Glutamatergic neuron (in vitro differentiated cells): ENCODE data around the gene CAT. TPM values are rescaled to one million over a fixed set of nuclear protein-coding genes. Genes with fewer than 3 reads are reported as not detected.

Experiments used
- DNase-seq: peaks from one replicate; pipeline ENCODE4 v3.0.0; 2022
- H3K27ac Mint-ChIP-seq: one replicate; pipeline ENCODE4 v1.8.0; 2020; ENCODE audit warnings: mild to moderate bottlenecking, mixed read lengths, inconsistent platforms; ENCODE audit not compliant: unreplicated experiment
- H3K27me3 Mint-ChIP-seq: one replicate; pipeline ENCODE4 v1.8.0; 2020; ENCODE audit warnings: mild to moderate bottlenecking, moderate library complexity, mixed read lengths, inconsistent platforms; ENCODE audit not compliant: unreplicated experiment
- H3K36me3 Mint-ChIP-seq: one replicate; pipeline ENCODE4 v1.8.0; 2020; ENCODE audit warnings: mild to moderate bottlenecking, mixed read lengths, inconsistent platforms; ENCODE audit not compliant: unreplicated experiment
- H3K4me1 Mint-ChIP-seq: one replicate; pipeline ENCODE4 v1.8.0; 2020; ENCODE audit warnings: mild to moderate bottlenecking, low read depth, mixed read lengths, inconsistent platforms; ENCODE audit not compliant: unreplicated experiment
- H3K4me3 Mint-ChIP-seq: one replicate; pipeline ENCODE4 v1.8.0; 2020; ENCODE audit warnings: mild to moderate bottlenecking, mixed read lengths, inconsistent platforms; ENCODE audit not compliant: unreplicated experiment
- H3K9me3 Mint-ChIP-seq: one replicate; pipeline ENCODE4 v1.8.0; 2020; ENCODE audit warnings: mild to moderate bottlenecking, moderate library complexity, mixed read lengths, inconsistent platforms; ENCODE audit not compliant: unreplicated experiment
- CTCF ChIP-seq: fragments of 200-600 bp; sonication (generic); IDR thresholded peaks from one replicate; pipeline ENCODE4 v1.5.0; 2021; ENCODE audit not compliant: partially characterized antibody, unreplicated experiment
- total RNA-seq: library from RNA; stranded (reverse); fragmentation: NEBNext Ultra II Directional; extraction: Animal tissue kit (Norgen Biotek cat#: 25700); gene quantifications from one replicate; pipeline ENCODE4 v1.2.1, GENCODE V29; 2021; ENCODE audit not compliant: unreplicated experiment

CAT gene
- total RNA-seq, 1 donor from 2014 or later = 22.9 TPM

GRCh38 chr11:34499719-34500500, 61.2 kb downstream of the CAT start:
- Mint-ChIP-seq H3K9me3 (no peaks in the 10 kb centered on the region), H3K27me3 (peaks cover 7% of the 10 kb centered on the region), H3K36me3 (no peaks in the 10 kb centered on the region), H3K4me1 (no peaks in the 10 kb centered on the region), H3K27ac (no peak overlapping the region), H3K4me3 (no peak overlapping the region)
- DNase-seq = no peak
- no peak for TF ChIP-seq CTCF

GRCh38 chr11:34501500-34501899, 62.8 kb downstream of the CAT start:
- peaks cover 7% of the 10 kb centered on the region for H3K27me3 Mint-ChIP-seq
- H3K4me3 Mint-ChIP-seq = no peak overlapping the region
- no peaks in the 10 kb centered on the region for H3K36me3 Mint-ChIP-seq
- H3K9me3 Mint-ChIP-seq = no peaks in the 10 kb centered on the region
- TF ChIP-seq CTCF = no peak
- no peak for DNase-seq
- H3K4me1 Mint-ChIP-seq = no peaks in the 10 kb centered on the region
- H3K27ac Mint-ChIP-seq = no peak overlapping the region

GRCh38 chr11:34501949-34502348, 63.2 kb downstream of the CAT start:
- peaks cover 7% of the 10 kb centered on the region for H3K27me3 Mint-ChIP-seq
- no peak for TF ChIP-seq CTCF
- no peaks in the 10 kb centered on the region for H3K9me3 Mint-ChIP-seq
- H3K27ac Mint-ChIP-seq = no peak overlapping the region
- no peak for DNase-seq
- no peaks in the 10 kb centered on the region for H3K4me1 Mint-ChIP-seq
- no peaks in the 10 kb centered on the region for H3K36me3 Mint-ChIP-seq
- no peak overlapping the region for H3K4me3 Mint-ChIP-seq

- H3K36me3 Mint-ChIP-seq = no peaks in the 10 kb centered on the region
- no peaks in the 10 kb centered on the region for H3K9me3 Mint-ChIP-seq
- no peak for TF ChIP-seq CTCF
- no peak for DNase-seq
- no peak overlapping the region for H3K4me3 Mint-ChIP-seq
- no peaks in the 10 kb centered on the region for H3K4me1 Mint-ChIP-seq
- peaks cover 7% of the 10 kb centered on the region for H3K27me3 Mint-ChIP-seq
- H3K27ac Mint-ChIP-seq = no peak overlapping the region
These were observed 64.2 kb downstream of the CAT start for GRCh38 chr11:34502949-34503348.

- Mint-ChIP-seq H3K4me1 (no peaks in the 10 kb centered on the region), H3K27ac (no peak overlapping the region)
These were observed 67.1 kb downstream of the CAT start for GRCh38 chr11:34505874-34506273.

More at GRCh38 chr11:34505874-34506273, 67.1 kb downstream of the CAT start:
- H3K27me3 Mint-ChIP-seq = peaks cover 5% of the 10 kb centered on the region
- no peaks in the 10 kb centered on the region for H3K9me3 Mint-ChIP-seq
- DNase-seq = no peak
- H3K4me3 Mint-ChIP-seq = no peak overlapping the region
- TF ChIP-seq CTCF = no peak
- no peaks in the 10 kb centered on the region for H3K36me3 Mint-ChIP-seq
